WTC11 (cell line): Measurements from ENCODE around the gene GTF2A1L. TPM values are rescaled to one million over a fixed set of nuclear protein-coding genes. Genes with fewer than 3 reads are reported as not detected.
A peak's percentile ranks its signal among the peaks of the same experiment; 100 is the strongest.
"Not testable (repeated sequence)": the region's sequence is repeated elsewhere in the genome, so short reads cannot be mapped to it uniquely, and the experiment has no call there.

Experiments
- ATAC-seq: fragments of 200-7000 bp; cut with Tn5 transposase; 2 replicates; pipeline ENCODE4 v1.10.0; 2021; ENCODE audit warnings: mild to moderate bottlenecking, moderate library complexity
- CTCF ChIA-PET: fragments of 300-600 bp; sonication (Branson Sonifier 250); formaldehyde crosslinking; loops from one replicate; lab custom pipeline; 2021; ENCODE audit warnings: antibody characterized with exemption; lab: Charles Lee
- POLR2A ChIA-PET: fragments of 350-600 bp; sonication (Branson Sonifier 250); formaldehyde crosslinking; loops from one replicate; lab custom pipeline; 2021; ENCODE audit warnings: antibody characterized with exemption; lab: Charles Lee
- DNase-seq: peaks from one replicate; pipeline ENCODE4 v3.0.0; 2021; ENCODE audit warnings: low spot score
- H3K27ac Mint-ChIP-seq: 2 replicates; pipeline ENCODE4 v1.8.0; 2021; ENCODE audit warnings: mixed read lengths
- H3K27me3 Mint-ChIP-seq: 2 replicates; pipeline ENCODE4 v1.8.0; 2021; ENCODE audit warnings: low read depth, mild to moderate bottlenecking, moderate library complexity, mixed read lengths
- H3K36me3 Mint-ChIP-seq: 2 replicates; pipeline ENCODE4 v1.8.0; 2021; ENCODE audit warnings: mixed read lengths
- H3K4me1 Mint-ChIP-seq: 2 replicates; pipeline ENCODE4 v1.8.0; 2022; ENCODE audit warnings: mixed read lengths
- H3K4me3 Mint-ChIP-seq: 2 replicates; pipeline ENCODE4 v1.8.0; 2021; ENCODE audit warnings: mild to moderate bottlenecking, moderate library complexity, mixed read lengths
- H3K9me3 Mint-ChIP-seq: 2 replicates; pipeline ENCODE4 v1.8.0; 2021; ENCODE audit warnings: mixed read lengths
- AFF4 ChIP-seq: sonication (generic); formaldehyde crosslinking; IDR thresholded peaks from 2 replicates; pipeline ENCODE4 v1.8.1; 2023; ENCODE audit warnings: mild to moderate bottlenecking, missing genetic modification reagents, borderline replicate concordance
- AR ChIP-seq: fragments of 250-450 bp; sonication (Bioruptor Pico); IDR thresholded peaks from 2 replicates; pipeline ENCODE4 v1.9.0; 2021; ENCODE audit warnings: mild to moderate bottlenecking
- ATF6 ChIP-seq: sonication (generic); formaldehyde crosslinking; IDR thresholded peaks from 2 replicates; pipeline ENCODE4 v1.8.1; 2023; ENCODE audit warnings: mild to moderate bottlenecking, missing genetic modification reagents
- CREB1 ChIP-seq: sonication (generic); formaldehyde crosslinking; IDR thresholded peaks from 2 replicates; pipeline ENCODE4 v1.8.0; 2023; ENCODE audit warnings: mild to moderate bottlenecking, missing genetic modification reagents
- CREM ChIP-seq: sonication (generic); formaldehyde crosslinking; IDR thresholded peaks from 2 replicates; pipeline ENCODE4 v1.8.1; 2022; ENCODE audit warnings: mild to moderate bottlenecking, missing genetic modification reagents, moderate library complexity
- CTCF ChIP-seq: fragments of 200-600 bp; IDR thresholded peaks from 2 replicates; pipeline ENCODE4 v1.8.0; 2022; ENCODE audit warnings: antibody characterized with exemption
- GTF2I ChIP-seq: fragments of 250-450 bp; sonication (Bioruptor Pico); conservative IDR thresholded peaks from 2 replicates; pipeline ENCODE4 v1.4.0; 2021; ENCODE audit warnings: mild to moderate bottlenecking
- MAX ChIP-seq: sonication (generic); formaldehyde crosslinking; IDR thresholded peaks from 2 replicates; pipeline ENCODE4 v1.8.0; 2022; ENCODE audit warnings: mild to moderate bottlenecking, missing genetic modification reagents
- RORB ChIP-seq: fragments of 250-450 bp; sonication (Bioruptor Pico); IDR thresholded peaks from 2 replicates; pipeline ENCODE4 v1.9.0; 2021; ENCODE audit warnings: mild to moderate bottlenecking
- SP1 ChIP-seq: sonication (generic); formaldehyde crosslinking; conservative IDR thresholded peaks from 2 replicates; pipeline ENCODE4 v1.8.1; 2022; ENCODE audit warnings: missing genetic modification reagents
- TEAD4 ChIP-seq: sonication (generic); formaldehyde crosslinking; IDR thresholded peaks from 2 replicates; pipeline ENCODE4 v1.8.0; 2022; ENCODE audit warnings: mild to moderate bottlenecking, missing genetic modification reagents
- ZBTB21 ChIP-seq: sonication (generic); formaldehyde crosslinking; IDR thresholded peaks from 2 replicates; pipeline ENCODE4 v1.8.1; 2023; ENCODE audit warnings: mild to moderate bottlenecking, missing genetic modification reagents, borderline replicate concordance
- ZMAT4 ChIP-seq: fragments of 250-450 bp; sonication (Bioruptor Pico); IDR thresholded peaks from 2 replicates; pipeline ENCODE4 v1.9.0; 2021; ENCODE audit warnings: mild to moderate bottlenecking
- ZNF121 ChIP-seq: sonication (generic); formaldehyde crosslinking; IDR thresholded peaks from 2 replicates; pipeline ENCODE4 v1.8.0; 2023; ENCODE audit warnings: missing genetic modification reagents
- ZNF138 ChIP-seq: sonication (generic); formaldehyde crosslinking; conservative IDR thresholded peaks from 2 replicates; pipeline ENCODE4 v1.8.1; 2022; ENCODE audit warnings: mild to moderate bottlenecking, moderate library complexity, missing genetic modification reagents
- ZNF232 ChIP-seq: sonication (generic); formaldehyde crosslinking; IDR thresholded peaks from 2 replicates; pipeline ENCODE4 v1.8.0; 2022; ENCODE audit warnings: mild to moderate bottlenecking, missing genetic modification reagents
- ZNF396 ChIP-seq: fragments of 250-450 bp; sonication (Bioruptor Pico); IDR thresholded peaks from 2 replicates; pipeline ENCODE4 v1.8.0; 2021; ENCODE audit warnings: mild to moderate bottlenecking, moderate library complexity, borderline replicate concordance
- ZNF671 ChIP-seq: fragments of 250-450 bp; sonication (Bioruptor Pico); IDR thresholded peaks from 2 replicates; pipeline ENCODE4 v1.8.0; 2021; ENCODE audit warnings: mild to moderate bottlenecking
- total RNA-seq: library from RNA; stranded (reverse); gene quantifications from 3 replicates; pipeline ENCODE4 v1.2.3, GENCODE V29; 2021

GTF2A1L gene
- total RNA-seq, 1 experiment from 2014 or later = not detected

GRCh38 chr2:48596751-48597150 lies 20.9 kb upstream of the GTF2A1L start:
- POLR2A ChIA-PET, DNase-seq, H3K36me3 Mint-ChIP-seq, ATAC-seq, CTCF ChIA-PET, H3K9me3 Mint-ChIP-seq, H3K27ac Mint-ChIP-seq, H3K27me3 Mint-ChIP-seq, H3K4me1 Mint-ChIP-seq, H3K4me3 Mint-ChIP-seq: not testable (repeated sequence)
- TF ChIP-seq ZNF121 (CRISPR knock-in tag) (peak; percentile 92), GTF2I (peak; percentile 86), AR (CRISPR knock-in tag) (0 out of 2 replicates have a peak, but pooled peaks have one; percentile 40)

GRCh38 chr2:48597492-48597891 lies 20.2 kb upstream of the GTF2A1L start:
- ATAC-seq (no peak), DNase-seq (no peak)
- POLR2A ChIA-PET = no interaction called here
- CTCF ChIA-PET = no interaction called here
- Mint-ChIP-seq H3K27me3 (no peaks in the 10 kb centered on the region), H3K36me3 (0 out of 2 replicates have a peak, but pooled peaks cover 3% of the 10 kb centered on the region), H3K4me3 (no peak overlapping the region), H3K4me1 (peaks cover 4% of the 10 kb centered on the region), H3K27ac (no peak overlapping the region), H3K9me3 (no peaks in the 10 kb centered on the region)
- TF ChIP-seq RORB (CRISPR knock-in tag) (no peak), TEAD4 (no peak)

- Mint-ChIP-seq H3K4me3 (no peak overlapping the region), H3K36me3 (no peaks in the 10 kb centered on the region), H3K27ac (no peak overlapping the region), H3K27me3 (no peaks in the 10 kb centered on the region), H3K9me3 (no peaks in the 10 kb centered on the region), H3K4me1 (peaks cover 4% of the 10 kb centered on the region)
- TF ChIP-seq ZNF396 (CRISPR knock-in tag) = no peak
- peak; percentile 35; the same call in 1 of the 2 replicates for TF ChIP-seq CTCF
- ATAC-seq = peak; percentile 16; the same call in 1 of the 2 replicates
- DNase-seq = no peak
- CTCF ChIA-PET = interaction anchor here (0.6 to 1.7 kb wide), 12 partner anchors 8 to 1891 kb away, joined by 3 to 12 read pairs (median 3); no protein-coding TSS in a partner anchor
- POLR2A ChIA-PET = no interaction called here
Measured at GRCh38 chr2:48600204-48600813, 17.3 kb upstream of the GTF2A1L start.

- Mint-ChIP-seq H3K27me3 (no peaks in the 10 kb centered on the region), H3K4me1 (no peaks in the 10 kb centered on the region; the same call in 1 of the 2 replicates), H3K36me3 (no peaks in the 10 kb centered on the region), H3K9me3 (no peaks in the 10 kb centered on the region), H3K4me3 (no peak overlapping the region), H3K27ac (no peak overlapping the region)
- CTCF ChIA-PET = interaction anchor here (1.0 to 1.7 kb wide), 10 partner anchors 9 to 1891 kb away, joined by 3 to 12 read pairs (median 3); no protein-coding TSS in a partner anchor
- DNase-seq (no peak), ATAC-seq (no peak)
- POLR2A ChIA-PET = no interaction called here
- TF ChIP-seq ZMAT4 (CRISPR knock-in tag) (no peak), AFF4 (CRISPR knock-in tag) (no peak), ZNF671 (CRISPR knock-in tag) (no peak), ZNF138 (CRISPR knock-in tag) (no peak), MAX (no peak), CREM (CRISPR knock-in tag) (no peak), SP1 (no peak), ATF6 (CRISPR knock-in tag) (no peak), ZBTB21 (CRISPR knock-in tag) (no peak), ZNF232 (no peak), CREB1 (CRISPR knock-in tag) (no peak)
Measured at GRCh38 chr2:48600917-48601316, 16.7 kb upstream of the GTF2A1L start.
